GM20000 (cell line): Measurements from ENCODE around the gene CAB39L.

Source experiments
- DNase-seq: peaks from one replicate; pipeline ENCODE4 v3.0.0; 2012; ENCODE audit warnings: low spot score
- TF ChIP-seq, protein P1 (sequence below): IDR thresholded peaks from 2 replicates; pipeline ENCODE4 v1.5.1; 2012; ENCODE audit warnings: mild to moderate bottlenecking, control low read depth; ENCODE audit errors: extremely low read depth, missing control alignments

The CAB39L gene

DNA sequence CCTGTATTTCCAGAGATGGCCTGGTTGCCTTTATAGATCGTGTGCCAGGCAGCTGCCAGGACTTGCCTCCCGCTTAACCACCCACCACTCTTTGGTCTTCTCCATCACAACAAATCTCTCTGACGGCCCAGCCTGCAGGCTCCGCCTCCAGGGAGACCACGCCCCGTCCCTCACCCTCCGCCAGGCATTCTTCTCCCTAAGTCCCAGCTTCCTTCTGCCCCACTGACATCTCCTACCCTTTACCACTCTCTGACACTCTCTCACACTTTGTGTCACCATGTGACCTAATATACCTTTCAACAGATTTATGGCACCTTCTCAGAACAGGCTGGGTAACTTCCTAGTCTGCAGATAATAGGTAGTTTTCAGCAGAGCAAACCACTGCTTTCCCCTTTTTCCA, 95.1 kb downstream of the CAB39L start:
- TF ChIP-seq, protein P1, sequence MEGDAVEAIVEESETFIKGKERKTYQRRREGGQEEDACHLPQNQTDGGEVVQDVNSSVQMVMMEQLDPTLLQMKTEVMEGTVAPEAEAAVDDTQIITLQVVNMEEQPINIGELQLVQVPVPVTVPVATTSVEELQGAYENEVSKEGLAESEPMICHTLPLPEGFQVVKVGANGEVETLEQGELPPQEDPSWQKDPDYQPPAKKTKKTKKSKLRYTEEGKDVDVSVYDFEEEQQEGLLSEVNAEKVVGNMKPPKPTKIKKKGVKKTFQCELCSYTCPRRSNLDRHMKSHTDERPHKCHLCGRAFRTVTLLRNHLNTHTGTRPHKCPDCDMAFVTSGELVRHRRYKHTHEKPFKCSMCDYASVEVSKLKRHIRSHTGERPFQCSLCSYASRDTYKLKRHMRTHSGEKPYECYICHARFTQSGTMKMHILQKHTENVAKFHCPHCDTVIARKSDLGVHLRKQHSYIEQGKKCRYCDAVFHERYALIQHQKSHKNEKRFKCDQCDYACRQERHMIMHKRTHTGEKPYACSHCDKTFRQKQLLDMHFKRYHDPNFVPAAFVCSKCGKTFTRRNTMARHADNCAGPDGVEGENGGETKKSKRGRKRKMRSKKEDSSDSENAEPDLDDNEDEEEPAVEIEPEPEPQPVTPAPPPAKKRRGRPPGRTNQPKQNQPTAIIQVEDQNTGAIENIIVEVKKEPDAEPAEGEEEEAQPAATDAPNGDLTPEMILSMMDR: no peak
- DNase-seq: no peak

DNA sequence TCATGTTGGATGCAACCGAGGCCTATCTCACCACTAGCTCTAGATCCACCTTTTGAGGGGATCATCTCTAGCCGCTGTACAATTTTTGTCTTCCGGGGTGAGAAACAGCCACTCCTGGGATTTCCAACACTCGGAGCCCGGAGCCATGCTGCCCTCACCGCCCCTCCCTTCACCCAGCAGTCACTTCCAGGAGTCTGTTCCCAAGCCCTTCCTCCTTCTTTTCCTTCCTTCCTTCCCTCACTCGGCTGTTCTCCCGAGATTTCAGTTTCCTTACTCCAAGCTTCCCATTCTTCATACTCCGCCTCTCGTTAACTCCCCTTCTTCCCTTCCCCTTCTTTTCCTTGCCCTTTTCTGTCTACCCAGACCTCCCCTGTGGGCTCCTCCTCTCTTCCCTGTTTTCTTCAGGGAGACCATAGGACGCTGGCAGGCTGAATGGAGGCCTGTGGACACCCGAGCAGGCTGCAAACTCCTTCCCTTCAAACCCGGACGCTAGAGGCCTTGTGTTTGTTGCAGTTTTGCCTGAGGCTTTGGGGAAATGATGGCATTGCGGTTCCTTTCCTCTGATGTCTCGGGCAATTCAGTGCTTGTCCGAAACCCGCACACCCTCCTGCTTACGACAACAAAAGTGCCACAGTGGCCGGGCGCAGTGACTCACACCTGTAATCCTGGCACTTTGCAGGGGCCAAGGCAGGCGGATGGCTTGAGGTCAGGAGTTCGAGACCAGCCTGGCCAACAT, 96.0 kb downstream of the CAB39L start:
- DNase-seq: no peak
- TF ChIP-seq, protein P1: no peak

DNA sequence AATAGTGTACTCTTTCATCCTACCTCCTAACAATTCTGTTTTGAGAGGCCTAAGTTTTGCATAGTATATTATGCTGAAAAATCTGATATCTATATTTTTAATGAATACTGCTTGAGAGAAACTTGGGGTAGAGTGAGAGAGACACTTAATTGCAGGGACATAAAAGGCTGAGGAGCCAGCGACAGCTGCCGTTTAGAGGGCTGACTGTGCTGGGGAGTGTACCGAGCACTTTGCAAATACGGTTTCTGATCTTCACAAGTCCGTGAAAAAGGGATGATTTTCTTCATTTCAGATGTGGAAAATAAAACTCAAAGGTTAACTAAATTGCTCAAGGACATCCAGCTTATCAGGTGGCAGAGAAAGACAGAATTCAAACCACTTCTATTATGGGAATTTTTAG, 97.4 kb downstream of the CAB39L start:
- TF ChIP-seq, protein P1: no peak
- no peak for DNase-seq

DNA sequence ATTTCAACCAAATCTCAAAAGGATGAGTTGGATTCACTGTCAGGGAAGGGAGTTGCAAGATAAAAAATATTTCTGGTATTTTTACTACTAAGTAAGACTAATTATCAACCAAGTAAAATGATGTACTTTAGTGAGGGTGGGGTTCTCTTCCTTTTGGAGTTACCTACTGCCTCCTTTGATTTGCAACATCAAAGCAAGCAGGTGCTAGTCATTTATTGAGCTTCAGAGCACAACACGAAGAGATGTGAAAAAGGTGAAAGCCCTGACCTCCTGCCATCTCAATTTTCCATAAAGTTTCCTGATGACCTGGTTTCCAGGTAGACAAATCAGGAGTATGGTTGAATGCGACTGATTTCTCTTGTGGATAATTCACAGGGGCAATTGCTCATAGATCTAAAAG, 100.1 kb downstream of the CAB39L start:
- TF ChIP-seq, protein P1: no peak
- no peak for DNase-seq

DNA sequence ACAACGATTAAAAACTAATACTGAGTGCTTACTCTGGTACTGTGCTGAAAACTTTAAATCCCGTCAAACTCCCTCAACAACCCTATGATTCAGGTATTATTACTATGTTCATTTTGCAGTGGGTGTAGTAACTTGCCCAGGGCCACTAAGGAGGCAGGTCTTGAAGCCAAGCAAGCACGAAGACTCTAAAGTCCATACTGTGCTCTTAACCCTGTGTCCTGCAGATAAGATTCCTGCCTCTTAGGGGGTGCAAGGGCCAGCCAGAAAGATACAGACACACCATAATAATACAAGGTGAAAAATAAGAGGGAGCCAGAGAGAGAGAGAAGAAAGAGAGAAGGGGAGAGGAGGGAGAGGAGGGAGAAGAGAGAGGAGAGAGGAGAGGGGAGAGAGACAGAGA, 100.6 kb downstream of the CAB39L start:
- no peak for DNase-seq
- TF ChIP-seq, protein P1: no peak

DNA sequence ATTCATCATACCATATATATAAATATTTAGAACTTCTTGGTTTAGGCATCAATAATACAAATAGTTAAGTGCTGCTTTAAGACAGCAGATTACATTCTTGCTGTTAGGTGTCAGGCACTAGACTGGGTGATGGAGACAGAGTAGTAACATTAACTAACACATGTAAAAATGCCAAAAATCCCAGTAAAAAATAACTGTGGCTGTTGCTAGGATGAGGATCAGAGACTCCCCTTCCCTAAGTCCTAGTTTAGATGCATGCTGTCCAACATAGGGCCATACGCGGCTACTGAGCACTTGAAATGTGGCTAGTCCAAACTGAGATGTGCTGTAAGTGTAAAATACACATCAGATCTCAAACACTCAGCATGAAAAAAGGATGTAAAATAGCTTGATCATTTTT, 101.4 kb downstream of the CAB39L start:
- TF ChIP-seq, protein P1: no peak
- DNase-seq: no peak

DNA sequence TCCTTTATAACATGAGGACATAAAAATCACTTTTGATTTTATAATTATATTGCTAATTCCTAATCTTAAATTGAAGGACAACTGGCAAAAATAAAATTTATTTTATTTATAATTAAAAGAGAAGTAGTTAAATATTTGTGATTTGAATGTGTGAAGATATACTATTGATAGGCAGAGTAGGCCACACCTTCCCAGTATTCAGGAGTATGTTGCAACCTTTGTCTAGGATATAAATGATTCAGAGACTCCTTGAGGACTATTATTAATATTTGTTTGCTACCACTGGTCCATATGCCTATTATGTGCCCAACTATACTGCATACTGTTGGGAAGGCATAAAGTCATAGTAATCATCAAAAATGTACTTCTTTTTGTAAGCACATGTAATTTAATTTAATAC, 101.9 kb downstream of the CAB39L start:
- no peak for DNase-seq
- TF ChIP-seq, protein P1: no peak
